Nephron progenitor cell (in vitro differentiated cells): Measurements from ENCODE around the gene GABRB2.
"Not testable (repeated sequence)": the region's sequence is repeated elsewhere in the genome, so short reads cannot be mapped to it uniquely, and the experiment has no call there.

ENCODE experiments used
- DNase-seq: peaks from one replicate; pipeline ENCODE4 v3.0.0; 2021
- H3K27ac Mint-ChIP-seq: 2 replicates; pipeline ENCODE4 v1.8.0; 2021; ENCODE audit warnings: mild to moderate bottlenecking, moderate library complexity, mixed read lengths
- H3K27me3 Mint-ChIP-seq: 2 replicates; pipeline ENCODE4 v1.8.0; 2021; ENCODE audit warnings: mild to moderate bottlenecking, low read depth, mixed read lengths; ENCODE audit not compliant: poor library complexity
- H3K36me3 Mint-ChIP-seq: 2 replicates; pipeline ENCODE4 v1.8.0; 2021; ENCODE audit warnings: low read depth, mixed read lengths
- H3K4me1 Mint-ChIP-seq: 2 replicates; pipeline ENCODE4 v1.8.0; 2021; ENCODE audit warnings: mixed read lengths
- H3K4me3 Mint-ChIP-seq: 2 replicates; pipeline ENCODE4 v1.8.0; 2021; ENCODE audit warnings: mild to moderate bottlenecking, moderate library complexity, mixed read lengths
- H3K9me3 Mint-ChIP-seq: 2 replicates; pipeline ENCODE4 v1.8.0; 2021; ENCODE audit warnings: mild to moderate bottlenecking, moderate library complexity, mixed read lengths
- CTCF ChIP-seq: fragments of 200-600 bp; sonication (generic); IDR thresholded peaks from 2 replicates; pipeline ENCODE4 v1.5.0; 2021; ENCODE audit warnings: antibody characterized with exemption

Gene GABRB2

GRCh38 chr5:161507591-161507990, 38.9 kb downstream of the GABRB2 start:
- H3K27ac Mint-ChIP-seq, result no peak overlapping the region
- no peak overlapping the region for H3K4me3 Mint-ChIP-seq
- H3K4me1 Mint-ChIP-seq, result no peaks in the 10 kb centered on the region
- no peaks in the 10 kb centered on the region for H3K27me3 Mint-ChIP-seq
- no peak for DNase-seq
- TF ChIP-seq CTCF, result no peak
- H3K36me3 Mint-ChIP-seq, result no peaks in the 10 kb centered on the region
- peaks cover 1% of the 10 kb centered on the region for H3K9me3 Mint-ChIP-seq

DNA sequence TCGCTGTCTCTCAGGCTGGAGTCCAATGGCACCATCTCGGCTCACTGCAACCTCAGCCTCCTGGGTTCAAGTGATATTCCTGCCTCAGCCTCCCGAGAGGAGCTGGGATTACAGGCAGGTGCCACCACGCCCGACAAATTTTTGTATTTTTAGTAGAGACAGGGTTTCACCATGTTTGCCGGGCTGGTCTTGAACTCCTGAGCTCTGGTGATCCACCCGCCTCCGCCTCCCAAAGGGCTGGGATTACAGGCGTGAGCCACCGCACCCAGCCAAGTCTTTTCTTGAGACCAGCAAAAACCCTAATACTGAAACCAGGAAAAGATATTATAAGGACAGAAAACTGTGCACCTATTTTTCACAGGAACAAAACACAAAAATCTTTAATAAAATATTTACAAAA, 41.4 kb downstream of the GABRB2 start:
- H3K4me3 Mint-ChIP-seq, H3K27ac Mint-ChIP-seq, H3K36me3 Mint-ChIP-seq, H3K9me3 Mint-ChIP-seq, H3K27me3 Mint-ChIP-seq, H3K4me1 Mint-ChIP-seq, DNase-seq: not testable (repeated sequence)

DNA sequence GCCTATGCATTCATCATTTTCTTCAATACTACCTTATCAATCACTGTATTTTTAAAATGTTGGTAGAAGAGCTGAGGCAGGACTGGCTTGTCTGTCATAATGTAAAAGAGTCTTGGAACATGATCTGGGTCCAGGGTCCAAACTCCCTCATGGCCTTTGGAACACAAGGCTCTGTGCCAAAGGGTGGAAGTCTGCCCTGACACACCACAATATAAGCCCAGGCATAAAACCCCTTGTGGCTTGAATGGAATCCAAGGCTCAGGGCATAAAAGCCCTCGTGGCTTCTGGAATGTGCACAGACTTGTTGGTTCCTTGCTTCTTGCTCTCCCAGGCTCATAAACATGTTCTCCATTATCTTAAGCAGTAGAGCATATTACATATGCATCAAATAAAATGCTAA, 48.0 kb downstream of the GABRB2 start:
- H3K27me3 Mint-ChIP-seq, result no peaks in the 10 kb centered on the region

DNA sequence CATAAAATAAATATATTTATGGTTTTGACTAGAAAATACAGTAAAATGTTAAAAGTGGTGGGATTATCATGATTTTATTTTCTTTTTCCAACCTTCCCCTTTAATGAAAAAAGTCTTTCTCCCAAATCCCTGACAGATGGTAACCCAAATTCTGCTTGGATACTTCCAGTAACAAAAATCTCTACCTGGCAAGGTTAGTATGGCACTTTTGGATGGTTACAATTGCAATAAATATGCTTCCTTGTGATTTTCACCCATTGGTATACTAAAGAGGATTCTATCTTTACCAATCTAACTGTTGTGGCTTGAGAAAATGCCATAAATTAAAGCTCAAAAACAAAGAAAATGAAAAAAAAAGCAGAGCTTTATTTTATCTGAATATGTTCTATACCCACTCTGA, 62.8 kb downstream of the GABRB2 start:
- Mint-ChIP-seq H3K27me3 (no peaks in the 10 kb centered on the region), H3K4me1 (no peaks in the 10 kb centered on the region), H3K9me3 (no peaks in the 10 kb centered on the region), H3K27ac (no peak overlapping the region), H3K36me3 (no peaks in the 10 kb centered on the region), H3K4me3 (no peak overlapping the region)
- no peak for TF ChIP-seq CTCF
- no peak for DNase-seq

More for the DNA sequence above, 48.0 kb downstream of the GABRB2 start:
- DNase-seq, result no peak
- no peak for TF ChIP-seq CTCF
- Mint-ChIP-seq H3K4me3 (no peak overlapping the region), H3K36me3 (peaks cover 9% of the 10 kb centered on the region), H3K27ac (no peak overlapping the region), H3K4me1 (no peaks in the 10 kb centered on the region), H3K9me3 (peaks cover 18% of the 10 kb centered on the region)

DNA sequence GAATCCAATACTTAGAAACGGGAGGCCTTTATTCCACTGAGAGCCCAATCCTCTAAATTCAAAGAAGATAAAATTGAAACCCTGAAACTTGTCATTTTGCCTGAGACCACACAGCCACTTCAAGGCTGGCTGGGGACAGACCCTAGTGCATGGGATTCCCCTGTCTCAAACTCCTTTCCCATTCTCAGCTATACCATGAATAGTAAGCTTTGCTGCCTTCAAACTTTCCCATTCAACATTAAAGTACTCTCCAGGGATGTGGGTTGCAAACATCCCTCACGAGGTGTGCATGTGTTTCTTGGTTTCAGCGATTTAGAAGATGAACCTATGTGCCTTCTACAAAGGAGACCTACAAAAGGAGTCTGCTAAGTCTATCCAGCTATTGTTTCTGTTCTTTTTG, 64.6 kb downstream of the GABRB2 start:
- no peak overlapping the region for H3K27ac Mint-ChIP-seq
- H3K36me3 Mint-ChIP-seq, result no peaks in the 10 kb centered on the region
- H3K9me3 Mint-ChIP-seq, result no peaks in the 10 kb centered on the region
- H3K27me3 Mint-ChIP-seq, result no peaks in the 10 kb centered on the region
- DNase-seq, result no peak
- TF ChIP-seq CTCF, result no peak
- H3K4me1 Mint-ChIP-seq, result no peaks in the 10 kb centered on the region
- H3K4me3 Mint-ChIP-seq, result no peak overlapping the region

DNA sequence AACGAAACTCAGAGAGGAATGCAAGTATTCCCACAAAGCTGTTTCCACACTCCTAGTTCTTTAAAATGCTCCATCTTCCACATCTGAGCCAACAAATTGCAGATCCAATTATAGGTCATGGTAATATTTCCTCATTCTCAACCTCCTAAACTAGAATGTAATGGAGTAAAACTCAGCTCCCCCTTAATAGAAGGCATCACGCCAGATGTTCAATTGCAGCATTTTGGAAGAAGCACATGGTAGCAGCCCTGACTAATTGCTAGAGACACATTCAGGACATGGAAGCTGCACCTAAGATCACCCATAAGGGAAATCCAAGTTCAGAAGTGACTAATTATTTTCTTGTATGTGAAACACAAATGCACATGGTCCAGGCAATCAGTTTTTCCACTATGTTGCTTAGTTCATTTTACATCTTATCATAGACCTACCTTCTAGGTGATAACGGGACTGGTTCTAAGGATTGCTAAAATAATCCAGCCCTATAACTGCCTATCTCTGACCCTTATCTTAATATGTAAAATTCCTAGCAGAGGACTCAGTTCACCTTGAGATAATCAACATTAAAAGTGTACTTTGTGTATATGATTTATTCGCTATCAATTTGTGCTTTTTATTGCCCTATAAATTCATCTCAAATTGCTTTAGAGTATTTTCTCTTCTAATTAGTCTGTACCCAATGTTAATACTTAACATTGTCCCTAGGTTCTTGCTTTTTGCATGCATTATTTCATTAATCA, 75.1 kb downstream of the GABRB2 start:
- H3K27me3 Mint-ChIP-seq, result no peaks in the 10 kb centered on the region
- no peaks in the 10 kb centered on the region for H3K36me3 Mint-ChIP-seq
- no peaks in the 10 kb centered on the region for H3K4me1 Mint-ChIP-seq
- H3K27ac Mint-ChIP-seq, result no peak overlapping the region
- no peak overlapping the region for H3K4me3 Mint-ChIP-seq
- H3K9me3 Mint-ChIP-seq, result peaks cover 3% of the 10 kb centered on the region
- no peak for TF ChIP-seq CTCF
- DNase-seq, result no peak
